Esophagus squamous epithelium (tissue), 4 donors: ENCODE measurements around the gene ARL13A.

Experiments used
- POLR2A ChIP-seq, 4 donors: fragments of 450-650 bp; IDR thresholded peaks; one replicate each; pipeline ENCODE4 v1.6.1; 2017; ENCODE audit warnings: antibody characterized with exemption in 4 of 4, mild to moderate bottlenecking in 4 of 4, moderate library complexity in 3 of 4
- TF ChIP-seq, protein P1 (sequence below), 6 experiments: fragments of 450-650 bp in 4 of 6; fragments of 200-600 bp in 2 of 6; sonication (generic) in 2 of 6; IDR thresholded peaks; one replicate each; pipeline ENCODE4 v1.5.1; 2016 to 2019; ENCODE audit warnings: antibody characterized with exemption in 6 of 6, mild to moderate bottlenecking in 4 of 6, moderate library complexity in 4 of 6

DNA sequence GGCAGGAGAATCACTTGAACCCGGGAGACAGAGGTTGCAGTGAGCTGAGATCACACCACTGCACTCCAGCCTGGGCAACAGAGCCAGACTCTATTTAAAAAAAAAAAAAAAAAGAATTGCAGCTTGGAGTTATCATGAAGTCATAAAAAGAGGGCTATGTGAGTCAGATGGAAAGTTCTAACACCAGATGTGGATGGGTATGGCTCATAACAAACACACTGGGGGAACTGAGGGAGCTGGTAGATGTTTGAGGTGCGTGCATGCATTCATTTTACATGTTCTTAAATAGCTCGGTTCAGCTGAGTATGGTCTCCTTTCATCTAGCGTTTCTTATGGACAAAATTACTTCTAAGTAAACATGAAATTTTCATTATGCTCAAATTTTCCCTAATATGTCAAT, 70.7 kb downstream of the ARL13A start:
- TF ChIP-seq, protein P1, sequence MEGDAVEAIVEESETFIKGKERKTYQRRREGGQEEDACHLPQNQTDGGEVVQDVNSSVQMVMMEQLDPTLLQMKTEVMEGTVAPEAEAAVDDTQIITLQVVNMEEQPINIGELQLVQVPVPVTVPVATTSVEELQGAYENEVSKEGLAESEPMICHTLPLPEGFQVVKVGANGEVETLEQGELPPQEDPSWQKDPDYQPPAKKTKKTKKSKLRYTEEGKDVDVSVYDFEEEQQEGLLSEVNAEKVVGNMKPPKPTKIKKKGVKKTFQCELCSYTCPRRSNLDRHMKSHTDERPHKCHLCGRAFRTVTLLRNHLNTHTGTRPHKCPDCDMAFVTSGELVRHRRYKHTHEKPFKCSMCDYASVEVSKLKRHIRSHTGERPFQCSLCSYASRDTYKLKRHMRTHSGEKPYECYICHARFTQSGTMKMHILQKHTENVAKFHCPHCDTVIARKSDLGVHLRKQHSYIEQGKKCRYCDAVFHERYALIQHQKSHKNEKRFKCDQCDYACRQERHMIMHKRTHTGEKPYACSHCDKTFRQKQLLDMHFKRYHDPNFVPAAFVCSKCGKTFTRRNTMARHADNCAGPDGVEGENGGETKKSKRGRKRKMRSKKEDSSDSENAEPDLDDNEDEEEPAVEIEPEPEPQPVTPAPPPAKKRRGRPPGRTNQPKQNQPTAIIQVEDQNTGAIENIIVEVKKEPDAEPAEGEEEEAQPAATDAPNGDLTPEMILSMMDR (IDR thresholded peaks at IDR 0.05), result no peak
- TF ChIP-seq POLR2A (IDR thresholded peaks at IDR 0.05), result no peak
